ENCODE measurements around the gene AKR1E2.

The AKR1E2 gene

DNA sequence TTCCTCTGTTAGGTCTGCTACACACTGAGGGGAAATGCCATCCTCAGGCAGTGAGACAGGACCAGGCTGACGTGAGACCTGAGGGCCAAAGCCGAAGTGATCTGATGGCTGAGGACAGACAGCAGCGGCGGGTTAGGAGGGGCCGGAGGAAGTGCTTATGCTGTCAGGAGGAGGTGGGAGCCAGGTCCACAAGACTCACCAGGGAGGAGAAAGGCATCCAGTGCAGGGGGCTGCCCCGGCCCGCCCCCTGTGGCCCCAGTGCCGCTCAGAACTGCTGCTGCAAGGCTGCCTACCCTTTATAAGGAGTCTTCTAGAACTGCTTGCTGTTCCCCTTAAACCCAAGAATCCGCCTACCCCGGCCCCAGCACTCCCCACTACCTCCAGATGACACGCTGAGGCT, 19.8 kb downstream of the AKR1E2 start:
- Histone ChIP-seq H3K4me1 (ENCODE audit: low read depth, poor library complexity, severe bottlenecking) (no peaks in the 10 kb centered on the region), H3K79me2 (ENCODE audit: insufficient read depth, low read depth) (no peaks in the 10 kb centered on the region), H3K27ac (no peak overlapping the region), H3K27me3 (ENCODE audit: insufficient read depth, low read depth) (no peaks in the 10 kb centered on the region), H3K4me2 (no peak overlapping the region), H3K9ac (no peak overlapping the region), H3K36me3 (ENCODE audit: insufficient read depth) (no peaks in the 10 kb centered on the region), H2AFZ (ENCODE audit: low read depth) (no peak overlapping the region), H4K20me1 (ENCODE audit: insufficient read depth) (no peaks in the 10 kb centered on the region), H3K4me3 (IDR thresholded peaks at IDR 0.05; ENCODE audit: insufficient read depth, low read depth, low read length) (no peak overlapping the region)
- TF ChIP-seq, protein P1, sequence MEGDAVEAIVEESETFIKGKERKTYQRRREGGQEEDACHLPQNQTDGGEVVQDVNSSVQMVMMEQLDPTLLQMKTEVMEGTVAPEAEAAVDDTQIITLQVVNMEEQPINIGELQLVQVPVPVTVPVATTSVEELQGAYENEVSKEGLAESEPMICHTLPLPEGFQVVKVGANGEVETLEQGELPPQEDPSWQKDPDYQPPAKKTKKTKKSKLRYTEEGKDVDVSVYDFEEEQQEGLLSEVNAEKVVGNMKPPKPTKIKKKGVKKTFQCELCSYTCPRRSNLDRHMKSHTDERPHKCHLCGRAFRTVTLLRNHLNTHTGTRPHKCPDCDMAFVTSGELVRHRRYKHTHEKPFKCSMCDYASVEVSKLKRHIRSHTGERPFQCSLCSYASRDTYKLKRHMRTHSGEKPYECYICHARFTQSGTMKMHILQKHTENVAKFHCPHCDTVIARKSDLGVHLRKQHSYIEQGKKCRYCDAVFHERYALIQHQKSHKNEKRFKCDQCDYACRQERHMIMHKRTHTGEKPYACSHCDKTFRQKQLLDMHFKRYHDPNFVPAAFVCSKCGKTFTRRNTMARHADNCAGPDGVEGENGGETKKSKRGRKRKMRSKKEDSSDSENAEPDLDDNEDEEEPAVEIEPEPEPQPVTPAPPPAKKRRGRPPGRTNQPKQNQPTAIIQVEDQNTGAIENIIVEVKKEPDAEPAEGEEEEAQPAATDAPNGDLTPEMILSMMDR (conservative IDR thresholded peaks at IDR 0.05; ENCODE audit: low read depth, low read length), result no peak

DNA sequence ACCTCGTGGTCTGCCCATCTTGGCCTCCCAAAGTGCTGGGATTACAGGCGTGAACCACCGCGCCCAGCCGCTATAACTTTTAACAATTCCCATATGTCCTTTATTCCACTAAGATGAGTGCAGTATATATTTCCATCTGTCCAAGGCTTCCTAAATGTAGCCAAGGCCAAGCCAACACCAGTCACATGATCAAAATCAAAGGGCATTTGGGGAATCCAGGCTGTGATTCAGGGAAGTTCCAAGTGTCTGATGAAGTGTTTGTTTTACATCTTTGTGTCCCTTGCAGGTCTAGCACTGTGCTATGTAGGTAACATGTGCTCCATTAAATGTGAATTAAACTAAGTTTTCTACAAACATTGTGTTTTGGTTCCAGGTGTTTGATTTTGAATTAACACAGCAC, 20.8 kb downstream of the AKR1E2 start:
- Histone ChIP-seq H2AFZ (ENCODE audit: low read depth) (no peak overlapping the region), H4K20me1 (ENCODE audit: insufficient read depth) (no peaks in the 10 kb centered on the region), H3K4me2 (no peak overlapping the region), H3K27ac (no peak overlapping the region), H3K4me3 (IDR thresholded peaks at IDR 0.05; ENCODE audit: insufficient read depth, low read depth, low read length) (no peak overlapping the region), H3K9ac (no peak overlapping the region), H3K79me2 (ENCODE audit: insufficient read depth, low read depth) (no peaks in the 10 kb centered on the region), H3K36me3 (ENCODE audit: insufficient read depth) (no peaks in the 10 kb centered on the region), H3K27me3 (ENCODE audit: insufficient read depth, low read depth) (no peaks in the 10 kb centered on the region), H3K4me1 (ENCODE audit: low read depth, poor library complexity, severe bottlenecking) (no peaks in the 10 kb centered on the region)
- TF ChIP-seq, protein P1 (conservative IDR thresholded peaks at IDR 0.05; ENCODE audit: low read depth, low read length), result no peak

DNA sequence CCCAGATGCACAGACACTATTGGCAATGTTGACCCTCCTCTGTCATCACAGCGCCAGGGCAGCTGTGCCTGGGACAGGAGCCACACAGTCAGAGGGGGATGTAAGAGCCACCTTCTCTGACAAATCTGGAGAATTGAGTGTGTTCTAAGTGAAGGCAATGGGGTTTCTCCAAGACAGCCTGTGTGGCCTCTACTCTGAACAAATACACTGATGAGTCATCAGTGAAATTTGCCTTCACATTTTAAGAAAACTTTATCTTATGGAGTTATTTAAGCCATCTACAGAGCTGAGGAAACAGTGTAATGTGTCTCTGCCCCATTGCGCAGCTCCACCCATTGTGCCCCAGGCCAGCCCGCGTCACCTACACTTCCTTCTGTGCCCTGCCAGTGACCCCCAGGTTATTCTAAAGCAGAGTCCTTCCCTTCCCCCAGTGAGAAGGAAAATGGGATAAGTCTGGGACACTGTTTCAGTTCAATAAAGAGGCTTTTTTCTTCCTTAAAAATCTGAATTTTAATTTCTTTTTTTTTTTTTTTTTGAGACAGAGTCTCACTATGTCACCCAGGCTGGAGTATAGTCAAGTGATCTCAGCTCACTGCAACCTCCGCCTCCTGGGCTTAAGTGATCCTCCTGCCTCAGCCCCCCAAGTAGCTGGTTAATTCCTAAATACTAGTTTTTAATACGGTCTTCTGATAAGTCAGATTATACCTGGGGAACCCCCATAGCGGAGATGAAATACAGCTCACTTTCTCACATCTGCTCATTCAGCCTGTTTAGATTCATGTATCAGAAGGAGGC, 21.8 kb downstream of the AKR1E2 start:
- no peaks in the 10 kb centered on the region for H3K36me3 ChIP-seq (ENCODE audit: insufficient read depth)
- no peak overlapping the region for H3K27ac ChIP-seq
- no peaks in the 10 kb centered on the region for H3K79me2 ChIP-seq (ENCODE audit: insufficient read depth, low read depth)
- no peak overlapping the region for H3K4me2 ChIP-seq
- no peak overlapping the region for H2AFZ ChIP-seq (ENCODE audit: low read depth)
- no peaks in the 10 kb centered on the region for H4K20me1 ChIP-seq (ENCODE audit: insufficient read depth)
- H3K27me3 ChIP-seq (ENCODE audit: insufficient read depth, low read depth), result no peaks in the 10 kb centered on the region
- H3K9ac ChIP-seq, result no peak overlapping the region
- TF ChIP-seq, protein P1 (conservative IDR thresholded peaks at IDR 0.05; ENCODE audit: low read depth, low read length), result no peak
- H3K4me1 ChIP-seq (ENCODE audit: low read depth, poor library complexity, severe bottlenecking), result no peaks in the 10 kb centered on the region
- H3K4me3 ChIP-seq (IDR thresholded peaks at IDR 0.05; ENCODE audit: insufficient read depth, low read depth, low read length), result no peak overlapping the region

DNA sequence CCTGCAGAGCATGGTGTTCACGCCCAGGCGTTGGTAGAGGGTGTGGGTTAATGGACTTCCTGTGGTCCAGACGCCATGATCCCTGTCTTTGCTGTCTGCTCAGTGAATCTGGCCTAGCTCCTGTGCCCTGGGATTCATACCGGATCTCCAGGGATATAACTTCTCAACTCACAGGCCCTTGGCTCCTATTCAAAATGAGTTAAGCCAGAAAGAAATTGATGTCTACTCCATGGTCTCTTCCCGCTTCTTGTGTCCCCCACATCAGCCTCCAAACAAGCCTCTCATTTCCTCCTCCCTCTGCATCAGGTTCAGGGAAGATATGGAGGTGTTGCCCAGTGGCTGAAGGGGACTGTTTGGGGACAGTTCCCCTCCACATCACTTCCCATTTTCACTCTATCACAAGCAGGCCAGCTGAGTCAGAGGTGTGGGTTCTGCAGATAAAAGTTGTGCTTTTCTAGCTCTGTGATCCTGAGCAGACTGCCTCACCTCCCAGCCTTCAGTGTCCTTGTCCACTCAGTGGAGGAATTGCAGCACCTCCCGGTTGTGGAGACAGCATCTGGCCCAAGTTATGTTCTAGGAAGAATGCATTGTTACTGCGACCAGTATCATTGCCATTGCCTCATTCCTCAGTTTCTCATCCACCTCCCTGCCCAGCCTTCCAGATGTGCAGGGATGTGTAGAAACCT, 22.5 kb downstream of the AKR1E2 start:
- Histone ChIP-seq H4K20me1 (ENCODE audit: insufficient read depth) (no peaks in the 10 kb centered on the region), H3K9ac (no peak overlapping the region), H3K4me2 (no peak overlapping the region), H3K36me3 (ENCODE audit: insufficient read depth) (no peaks in the 10 kb centered on the region), H2AFZ (ENCODE audit: low read depth) (no peak overlapping the region), H3K27me3 (ENCODE audit: insufficient read depth, low read depth) (no peaks in the 10 kb centered on the region), H3K79me2 (ENCODE audit: insufficient read depth, low read depth) (no peaks in the 10 kb centered on the region), H3K4me1 (ENCODE audit: low read depth, poor library complexity, severe bottlenecking) (no peaks in the 10 kb centered on the region), H3K4me3 (IDR thresholded peaks at IDR 0.05; ENCODE audit: insufficient read depth, low read depth, low read length) (no peak overlapping the region), H3K27ac (no peak overlapping the region)
- TF ChIP-seq, protein P1 (conservative IDR thresholded peaks at IDR 0.05; ENCODE audit: low read depth, low read length), result no peak
